Measurements from ENCODE around the gene PGAP1. TPM values are rescaled to one million over a fixed set of nuclear protein-coding genes. Genes with fewer than 3 reads are reported as not detected.
A peak's percentile ranks its signal among the peaks of the same experiment; 100 is the strongest.

The PGAP1 gene
- total and polyA plus RNA-seq, 5 donors from 2014 or later, result 1.1 to 19.2 (median 2.2) TPM

GRCh38 chr2:196966061-196966460 is 39.6 kb upstream of the PGAP1 start:
- no peaks in the 10 kb centered on the region for H3K36me3 ChIP-seq (ENCODE audit: control insufficient read depth, insufficient read depth, low read length)
- H3K27me3 Mint-ChIP-seq, result peaks cover 4% of the 10 kb centered on the region
- DNase-seq (no peak), ATAC-seq (ENCODE audit: low read depth in 2 of 2) (no peak)
- no peaks in the 10 kb centered on the region for H3K4me1 ChIP-seq (ENCODE audit: control insufficient read depth, insufficient read depth, low read length, poor library complexity, severe bottlenecking)
- H3K4me1 Mint-ChIP-seq, result peaks cover 0 to 12% (median 5%) of the 10 kb centered on the region in 4 donors
- no peak overlapping the region for H3K27ac Mint-ChIP-seq
- no peak overlapping the region for H3K4me3 Mint-ChIP-seq
- no peak overlapping the region for H3K27ac ChIP-seq (ENCODE audit: insufficient read depth, low read length, poor library complexity, severe bottlenecking)
- no peaks in the 10 kb centered on the region for H3K9me3 ChIP-seq (ENCODE audit: control insufficient read depth in 2 of 2, low read length in 2 of 2)
- H3K4me3 ChIP-seq (ENCODE audit: low read depth, low read length), result no peak overlapping the region
- H3K9me3 Mint-ChIP-seq, result no peaks in the 10 kb centered on the region
- H3K27me3 ChIP-seq (ENCODE audit: control insufficient read depth, insufficient read depth, low read length), result no peaks in the 10 kb centered on the region
- peaks cover 3% of the 10 kb centered on the region for H3K36me3 Mint-ChIP-seq

- H3K27ac ChIP-seq (ENCODE audit: insufficient read depth, low read length, poor library complexity, severe bottlenecking), result no peak overlapping the region
- H3K36me3 ChIP-seq (ENCODE audit: control insufficient read depth, insufficient read depth, low read length), result no peaks in the 10 kb centered on the region
- no peaks in the 10 kb centered on the region for H3K9me3 ChIP-seq (ENCODE audit: control insufficient read depth in 2 of 2, low read length in 2 of 2)
- no peaks in the 10 kb centered on the region for H3K9me3 Mint-ChIP-seq
- H3K4me3 ChIP-seq (ENCODE audit: low read depth, low read length), result no peak overlapping the region
- H3K27me3 ChIP-seq (ENCODE audit: control insufficient read depth, insufficient read depth, low read length), result no peaks in the 10 kb centered on the region
- no peak overlapping the region for H3K27ac Mint-ChIP-seq
- H3K27me3 Mint-ChIP-seq, result peaks cover 4% of the 10 kb centered on the region
- no peaks in the 10 kb centered on the region for H3K4me1 ChIP-seq (ENCODE audit: control insufficient read depth, insufficient read depth, low read length, poor library complexity, severe bottlenecking)
- DNase-seq, result no peak
- peaks cover 3% of the 10 kb centered on the region for H3K36me3 Mint-ChIP-seq
- H3K4me1 Mint-ChIP-seq, result peaks cover 0 to 12% (median 5%) of the 10 kb centered on the region in 4 donors
- no peak overlapping the region for H3K4me3 Mint-ChIP-seq
- ATAC-seq (ENCODE audit: low read depth in 2 of 2), result no peak
Observed at GRCh38 chr2:196965651-196966050, 39.1 kb upstream of the PGAP1 start.

GRCh38 chr2:196963961-196964360 is 37.5 kb upstream of the PGAP1 start:
- no peak overlapping the region for H3K4me3 Mint-ChIP-seq

GRCh38 chr2:196963043-196963442 is 36.5 kb upstream of the PGAP1 start:
- ATAC-seq (ENCODE audit: low read depth in 2 of 2) (peak; percentile 42 to 67), DNase-seq (peak in 1 of 3 donors; percentile 32)
- H3K9me3 ChIP-seq (ENCODE audit: control insufficient read depth in 2 of 2, low read length in 2 of 2), result no peaks in the 10 kb centered on the region
- H3K27ac Mint-ChIP-seq, result no peak overlapping the region
- H3K27me3 Mint-ChIP-seq, result peaks cover 4% of the 10 kb centered on the region
- H3K27me3 ChIP-seq (ENCODE audit: control insufficient read depth, insufficient read depth, low read length), result no peaks in the 10 kb centered on the region
- H3K36me3 Mint-ChIP-seq, result peaks cover 3% of the 10 kb centered on the region
- no peak overlapping the region for H3K27ac ChIP-seq (ENCODE audit: insufficient read depth, low read length, poor library complexity, severe bottlenecking)
- H3K4me1 ChIP-seq (ENCODE audit: control insufficient read depth, insufficient read depth, low read length, poor library complexity, severe bottlenecking), result no peaks in the 10 kb centered on the region
- no peak overlapping the region for H3K4me3 Mint-ChIP-seq
- H3K4me3 ChIP-seq (ENCODE audit: low read depth, low read length), result no peak overlapping the region
- no peaks in the 10 kb centered on the region for H3K9me3 Mint-ChIP-seq
- H3K36me3 ChIP-seq (ENCODE audit: control insufficient read depth, insufficient read depth, low read length), result no peaks in the 10 kb centered on the region
- peaks cover 0 to 8% (median 5%) of the 10 kb centered on the region in 4 donors for H3K4me1 Mint-ChIP-seq

More at GRCh38 chr2:196963961-196964360, 37.5 kb upstream of the PGAP1 start:
- Mint-ChIP-seq H3K9me3 (no peaks in the 10 kb centered on the region), H3K27ac (peak overlapping the region in 2 of 3 donors; percentile 69 to 88), H3K27me3 (peaks cover 4% of the 10 kb centered on the region), H3K36me3 (peaks cover 3% of the 10 kb centered on the region), H3K4me1 (peaks cover 0 to 8% (median 5%) of the 10 kb centered on the region in 4 donors)
- ATAC-seq (ENCODE audit: low read depth in 2 of 2), result no peak
- Histone ChIP-seq H3K27ac (ENCODE audit: insufficient read depth, low read length, poor library complexity, severe bottlenecking) (no peak overlapping the region), H3K36me3 (ENCODE audit: control insufficient read depth, insufficient read depth, low read length) (no peaks in the 10 kb centered on the region), H3K4me1 (ENCODE audit: control insufficient read depth, insufficient read depth, low read length, poor library complexity, severe bottlenecking) (no peaks in the 10 kb centered on the region), H3K9me3 (ENCODE audit: control insufficient read depth in 2 of 2, low read length in 2 of 2) (no peaks in the 10 kb centered on the region), H3K4me3 (ENCODE audit: low read depth, low read length) (no peak overlapping the region), H3K27me3 (ENCODE audit: control insufficient read depth, insufficient read depth, low read length) (no peaks in the 10 kb centered on the region)
- DNase-seq, result no peak

- no peak overlapping the region for H3K27ac Mint-ChIP-seq
- H3K4me3 ChIP-seq (ENCODE audit: low read depth, low read length), result no peak overlapping the region
Observed at GRCh38 chr2:196962325-196962724, 35.8 kb upstream of the PGAP1 start.

GRCh38 chr2:196961889-196962288 is 35.4 kb upstream of the PGAP1 start:
- no peak overlapping the region for H3K4me3 Mint-ChIP-seq
- ATAC-seq (ENCODE audit: low read depth in 2 of 2), result peak in 1 of 2 donors; percentile 25
- no peaks in the 10 kb centered on the region for H3K9me3 ChIP-seq (ENCODE audit: control insufficient read depth in 2 of 2, low read length in 2 of 2)
- no peaks in the 10 kb centered on the region for H3K9me3 Mint-ChIP-seq
- no peaks in the 10 kb centered on the region for H3K27me3 Mint-ChIP-seq
- H3K4me1 ChIP-seq (ENCODE audit: control insufficient read depth, insufficient read depth, low read length, poor library complexity, severe bottlenecking), result no peaks in the 10 kb centered on the region
- peaks cover 0 to 8% (median 5%) of the 10 kb centered on the region in 4 donors for H3K4me1 Mint-ChIP-seq
- no peaks in the 10 kb centered on the region for H3K27me3 ChIP-seq (ENCODE audit: control insufficient read depth, insufficient read depth, low read length)
- H3K27ac ChIP-seq (ENCODE audit: insufficient read depth, low read length, poor library complexity, severe bottlenecking), result no peak overlapping the region
- H3K36me3 Mint-ChIP-seq, result no peaks in the 10 kb centered on the region
- DNase-seq, result peak in 1 of 3 donors; percentile 50
- no peaks in the 10 kb centered on the region for H3K36me3 ChIP-seq (ENCODE audit: control insufficient read depth, insufficient read depth, low read length)
- no peak overlapping the region for H3K4me3 ChIP-seq (ENCODE audit: low read depth, low read length)
- no peak overlapping the region for H3K27ac Mint-ChIP-seq

More at GRCh38 chr2:196962325-196962724, 35.8 kb upstream of the PGAP1 start:
- no peak for ATAC-seq (ENCODE audit: low read depth in 2 of 2)
- Mint-ChIP-seq H3K27me3 (no peaks in the 10 kb centered on the region), H3K4me3 (no peak overlapping the region), H3K9me3 (no peaks in the 10 kb centered on the region), H3K36me3 (no peaks in the 10 kb centered on the region), H3K4me1 (peaks cover 0 to 8% (median 5%) of the 10 kb centered on the region in 4 donors)
- no peak overlapping the region for H3K27ac ChIP-seq (ENCODE audit: insufficient read depth, low read length, poor library complexity, severe bottlenecking)
- H3K27me3 ChIP-seq (ENCODE audit: control insufficient read depth, insufficient read depth, low read length), result no peaks in the 10 kb centered on the region
- no peaks in the 10 kb centered on the region for H3K4me1 ChIP-seq (ENCODE audit: control insufficient read depth, insufficient read depth, low read length, poor library complexity, severe bottlenecking)
- DNase-seq, result no peak
- no peaks in the 10 kb centered on the region for H3K36me3 ChIP-seq (ENCODE audit: control insufficient read depth, insufficient read depth, low read length)
- no peaks in the 10 kb centered on the region for H3K9me3 ChIP-seq (ENCODE audit: control insufficient read depth in 2 of 2, low read length in 2 of 2)

- Mint-ChIP-seq H3K9me3 (no peaks in the 10 kb centered on the region), H3K27ac (no peak overlapping the region), H3K27me3 (no peaks in the 10 kb centered on the region), H3K4me3 (no peak overlapping the region), H3K4me1 (peaks cover 0 to 8% (median 5%) of the 10 kb centered on the region in 4 donors), H3K36me3 (no peaks in the 10 kb centered on the region)
- Histone ChIP-seq H3K4me3 (ENCODE audit: low read depth, low read length) (no peak overlapping the region), H3K9me3 (ENCODE audit: control insufficient read depth in 2 of 2, low read length in 2 of 2) (no peaks in the 10 kb centered on the region), H3K27ac (ENCODE audit: insufficient read depth, low read length, poor library complexity, severe bottlenecking) (no peak overlapping the region), H3K27me3 (ENCODE audit: control insufficient read depth, insufficient read depth, low read length) (no peaks in the 10 kb centered on the region), H3K4me1 (ENCODE audit: control insufficient read depth, insufficient read depth, low read length, poor library complexity, severe bottlenecking) (no peaks in the 10 kb centered on the region), H3K36me3 (ENCODE audit: control insufficient read depth, insufficient read depth, low read length) (no peaks in the 10 kb centered on the region)
- DNase-seq (no peak), ATAC-seq (ENCODE audit: low read depth in 2 of 2) (no peak)
Observed at GRCh38 chr2:196959734-196960338, 33.3 kb upstream of the PGAP1 start.

- ATAC-seq (ENCODE audit: low read depth in 2 of 2) (no peak), DNase-seq (no peak)
- Histone ChIP-seq H3K4me3 (ENCODE audit: low read depth, low read length) (no peak overlapping the region), H3K9me3 (ENCODE audit: control insufficient read depth in 2 of 2, low read length in 2 of 2) (no peaks in the 10 kb centered on the region), H3K4me1 (ENCODE audit: control insufficient read depth, insufficient read depth, low read length, poor library complexity, severe bottlenecking) (no peaks in the 10 kb centered on the region), H3K27me3 (ENCODE audit: control insufficient read depth, insufficient read depth, low read length) (no peaks in the 10 kb centered on the region), H3K27ac (ENCODE audit: insufficient read depth, low read length, poor library complexity, severe bottlenecking) (no peak overlapping the region), H3K36me3 (ENCODE audit: control insufficient read depth, insufficient read depth, low read length) (no peaks in the 10 kb centered on the region)
- no peaks in the 10 kb centered on the region for H3K9me3 Mint-ChIP-seq
- H3K4me3 Mint-ChIP-seq, result no peak overlapping the region
- peaks cover 0 to 8% (median 5%) of the 10 kb centered on the region in 4 donors for H3K4me1 Mint-ChIP-seq
- H3K36me3 Mint-ChIP-seq, result no peaks in the 10 kb centered on the region
- no peak overlapping the region for H3K27ac Mint-ChIP-seq
- H3K27me3 Mint-ChIP-seq, result no peaks in the 10 kb centered on the region
Observed at GRCh38 chr2:196959281-196959680, 32.8 kb upstream of the PGAP1 start.
